Neuronal stem cell (in vitro differentiated cells): ENCODE data around the gene PTPN5.

Experiments
- DNase-seq: peaks from one replicate; pipeline ENCODE4 v3.0.0-alpha.2; 2013; ENCODE audit warnings: low spot score
- H2AFZ ChIP-seq: one replicate; pipeline ENCODE4 v1.6.1; 2013; ENCODE audit warnings: mild to moderate bottlenecking, low read length, inconsistent platforms
- H2AK5ac ChIP-seq: 2 replicates; pipeline ENCODE4 v1.6.1; 2013; ENCODE audit warnings: low read depth, mild to moderate bottlenecking, inconsistent platforms, low read length, moderate library complexity, mixed read lengths
- H2BK120ac ChIP-seq: 2 replicates; pipeline ENCODE4 v1.6.1; 2013; ENCODE audit warnings: low read depth, mild to moderate bottlenecking, inconsistent platforms, low read length, moderate library complexity, mixed read lengths
- H2BK12ac ChIP-seq: one replicate; pipeline ENCODE4 v1.6.1; 2013; ENCODE audit warnings: low read length, inconsistent platforms
- H2BK15ac ChIP-seq: 2 replicates; pipeline ENCODE4 v1.6.1; 2013; ENCODE audit warnings: mild to moderate bottlenecking, low read length, inconsistent platforms, mixed read lengths
- H2BK5ac ChIP-seq: one replicate; pipeline ENCODE4 v1.6.1; 2013; ENCODE audit warnings: inconsistent platforms, mild to moderate bottlenecking, low read length, moderate library complexity
- H3K14ac ChIP-seq: one replicate; pipeline ENCODE4 v1.6.1; 2013; ENCODE audit warnings: low read length, inconsistent platforms
- H3K18ac ChIP-seq: 2 replicates; pipeline ENCODE4 v1.6.1; 2013; ENCODE audit warnings: low read length, inconsistent platforms
- H3K23ac ChIP-seq: 2 replicates; pipeline ENCODE4 v1.6.1; 2013; ENCODE audit warnings: low read depth, mild to moderate bottlenecking, mixed read lengths, low read length, inconsistent platforms; ENCODE audit not compliant: poor library complexity
- H3K27ac ChIP-seq: replicated peaks from 3 replicates; pipeline ENCODE4 v1.5.1; 2013; ENCODE audit warnings: low read length, inconsistent platforms
- H3K27me3 ChIP-seq, 3 experiments: 2 replicates each; pipeline ENCODE4 v1.6.1; 2013; ENCODE audit warnings: low read length in 3 of 3, mild to moderate bottlenecking in 2 of 3, inconsistent platforms in 1 of 3, low read depth in 1 of 3, mixed read lengths in 1 of 3, moderate library complexity in 1 of 3; ENCODE audit not compliant: control insufficient read depth in 3 of 3, insufficient read depth in 3 of 3
- H3K36me3 ChIP-seq, 2 donors: replicated peaks in 1 of 2; 2 replicates each; pipeline ENCODE4 v1.6.1; 2013; ENCODE audit warnings: low read length in 2 of 2; ENCODE audit not compliant: control insufficient read depth in 2 of 2, insufficient read depth in 2 of 2
- H3K4ac ChIP-seq: 2 replicates; pipeline ENCODE4 v1.6.1; 2013; ENCODE audit warnings: inconsistent platforms, mild to moderate bottlenecking, low read length, moderate library complexity
- H3K4me1 ChIP-seq, 2 donors: 1 replicate in 1 of 2; 2 replicates in 1 of 2; pipeline ENCODE4 v1.6.1; 2013; ENCODE audit warnings: low read length in 2 of 2, low read depth in 1 of 2; ENCODE audit not compliant: control insufficient read depth in 2 of 2, insufficient read depth in 1 of 2
- H3K4me2 ChIP-seq: one replicate; pipeline ENCODE4 v1.6.1; 2013; ENCODE audit warnings: mild to moderate bottlenecking, low read length, inconsistent platforms; ENCODE audit not compliant: insufficient read depth, poor library complexity, severe bottlenecking
- H3K4me3 ChIP-seq, 2 donors: 2 replicates each; pipeline ENCODE4 v1.5.1; 2013; ENCODE audit warnings: low read length in 2 of 2, mild to moderate bottlenecking in 2 of 2, inconsistent platforms in 1 of 2, moderate library complexity in 1 of 2
- H3K79me1 ChIP-seq: one replicate; pipeline ENCODE4 v1.6.1; 2013; ENCODE audit warnings: low read depth, mild to moderate bottlenecking, inconsistent platforms, low read length, moderate library complexity
- H3K9ac ChIP-seq: one replicate; pipeline ENCODE4 v1.6.1; 2013; ENCODE audit warnings: mild to moderate bottlenecking, low read depth, low read length, inconsistent platforms; ENCODE audit not compliant: poor library complexity
- H3K9me3 ChIP-seq, 2 donors: replicated peaks in 1 of 2; 2 replicates each; pipeline versions ENCODE3 to v1.6.1; 2013; ENCODE audit warnings: low read length in 2 of 2, mild to moderate bottlenecking in 2 of 2, inconsistent platforms in 1 of 2, low read depth in 1 of 2, mixed read lengths in 1 of 2, moderate library complexity in 1 of 2; ENCODE audit not compliant: control insufficient read depth in 2 of 2, insufficient read depth in 1 of 2
- H4K8ac ChIP-seq: one replicate; pipeline ENCODE4 v1.6.1; 2013; ENCODE audit warnings: low read depth, mild to moderate bottlenecking, inconsistent platforms, low read length, moderate library complexity
- H4K91ac ChIP-seq: one replicate; pipeline ENCODE4 v1.6.1; 2013; ENCODE audit warnings: low read length, low read depth, mild to moderate bottlenecking, inconsistent platforms; ENCODE audit not compliant: poor library complexity
- WGBS, 2 donors: extraction: QIAGEN DNeasy Blood & Tissue Kit; methylation state at CpG; one replicate each; pipeline ENCODE4 v1.1.7; 2013; ENCODE audit warnings: missing lambda C conversion rate in 2 of 2, mixed read lengths in 1 of 2; ENCODE audit not compliant: insufficient read length in 2 of 2, insufficient replicate concordance in 1 of 2; ENCODE audit errors: extremely low coverage in 2 of 2; 5-methylcytosine and 5-hydroxymethylcytosine counted together

The PTPN5 gene

DNA sequence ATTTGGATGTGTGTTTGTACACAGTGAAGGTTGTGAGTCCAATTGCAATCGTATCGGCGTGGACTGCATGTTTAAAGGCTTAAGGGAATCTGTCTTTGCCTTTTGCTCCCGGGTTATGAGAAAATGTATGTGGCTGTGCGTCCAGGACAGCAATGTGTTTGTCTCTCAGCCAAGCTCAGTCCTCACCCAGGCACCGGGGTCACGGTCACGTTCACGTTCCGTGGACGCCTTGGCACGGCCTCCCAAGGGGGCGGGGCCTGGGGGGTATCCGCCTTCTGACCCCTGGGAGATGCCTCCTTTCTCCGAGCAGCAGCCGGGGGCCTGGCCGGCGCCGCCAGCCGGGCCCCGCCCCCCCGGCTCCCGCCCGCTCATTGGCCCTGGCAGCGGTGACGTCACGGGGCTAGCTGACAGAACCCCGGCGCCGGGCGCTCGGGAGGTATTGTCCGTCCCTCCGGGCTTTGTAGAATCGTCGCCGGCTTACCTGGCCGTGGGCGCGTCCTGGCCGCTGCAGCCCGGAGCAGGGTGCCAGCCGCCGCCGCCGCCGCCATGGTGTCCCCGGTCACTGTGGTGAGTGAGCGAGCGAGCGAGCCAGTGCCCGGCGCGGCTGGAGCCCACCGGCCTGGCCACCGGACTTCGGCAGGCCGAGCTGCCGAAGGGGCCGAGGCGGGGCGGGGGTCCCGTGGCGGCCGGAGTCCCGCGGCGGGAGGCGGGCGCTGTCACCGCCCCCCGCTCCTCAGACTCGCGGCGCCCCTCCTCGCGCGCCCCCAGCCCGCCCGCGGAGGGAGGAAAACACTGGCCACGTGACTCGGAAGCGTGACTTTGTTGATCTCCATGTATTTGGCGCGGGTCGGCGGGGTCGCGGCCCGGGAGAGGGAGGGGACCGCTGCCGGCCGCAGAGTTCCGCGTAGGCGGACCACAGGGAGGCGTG lies 93.0 kb downstream of the PTPN5 start, which contains the start of gene TMEM86A:
Gene TMEM86A (plus strand): TSS at position 439 of the 928 bp plus-strand sequence. CDS start 108 bp downstream, at position 547.
- H2AFZ ChIP-seq: peak within 1 kb of the TSS; percentile 99
- H3K23ac ChIP-seq: no peak within 1 kb of the TSS
- H2BK5ac ChIP-seq: peak within 1 kb of the TSS; percentile 40
- peak within 1 kb of the TSS; percentile 61 for H3K4me2 ChIP-seq
- no peak within 1 kb of the TSS for H3K4ac ChIP-seq
- H3K18ac ChIP-seq: peak within 1 kb of the TSS; percentile 67
- H2BK12ac ChIP-seq: no peak within 1 kb of the TSS
- H3K9me3 ChIP-seq: no peaks in the 10 kb centered on the region
- H3K27me3 ChIP-seq: peaks cover 0 to 27% (median 16%) of the 10 kb centered on the region in 3 experiments
- peak within 1 kb of the TSS; percentile 13 for H2AK5ac ChIP-seq
- H4K91ac ChIP-seq: no peak within 1 kb of the TSS
- no peak within 1 kb of the TSS for H2BK15ac ChIP-seq
- no peak within 1 kb of the TSS for H3K27ac ChIP-seq
- peak within 1 kb of the TSS; percentile 70 for H3K9ac ChIP-seq
- no peak within 1 kb of the TSS for H4K8ac ChIP-seq
- H3K79me1 ChIP-seq: no peaks in the 10 kb centered on the region
- H3K14ac ChIP-seq: no peak within 1 kb of the TSS
- H2BK120ac ChIP-seq: no peak within 1 kb of the TSS
- DNase-seq: peak; percentile 91
- peaks cover 0 to 2% of the 10 kb centered on the region in 2 donors for H3K36me3 ChIP-seq
- peak within 1 kb of the TSS; percentile 47 to 85 for H3K4me3 ChIP-seq
- H3K4me1 ChIP-seq: peaks cover 8% of the 10 kb centered on the region in 2 donors
- WGBS, 2 donors: no CpG with 5 or more reads among the region's 98 CpGs

DNA sequence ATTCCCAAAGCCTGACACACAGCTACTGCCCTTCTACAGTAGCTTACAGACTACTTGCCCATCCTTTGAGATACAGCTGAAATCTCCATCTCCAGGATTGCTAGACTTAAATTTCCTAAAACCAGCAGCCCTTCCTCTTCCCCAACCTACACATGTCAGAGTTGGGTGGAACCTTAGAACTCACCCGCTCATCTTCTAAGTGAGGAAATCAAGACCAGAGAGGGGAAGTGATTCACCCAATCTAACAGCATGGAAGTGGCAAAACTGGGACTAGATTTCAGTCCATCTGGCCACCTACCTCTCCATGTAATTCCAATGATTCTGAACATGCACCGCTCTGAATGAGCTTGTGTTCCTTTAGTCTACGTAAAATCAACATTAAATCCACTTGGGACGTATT lies 94.0 kb downstream of the PTPN5 start:
- Histone ChIP-seq H3K27ac (no peak overlapping the region), H3K9ac (no peak overlapping the region), H3K79me1 (no peaks in the 10 kb centered on the region), H3K18ac (no peak overlapping the region), H2AK5ac (no peak overlapping the region), H2BK12ac (no peak overlapping the region), H4K8ac (no peak overlapping the region), H3K36me3 (no peaks in the 10 kb centered on the region), H2BK15ac (no peak overlapping the region), H3K9me3 (no peaks in the 10 kb centered on the region), H2AFZ (no peak overlapping the region), H4K91ac (no peak overlapping the region), H3K4me3 (no peak overlapping the region), H3K14ac (no peak overlapping the region), H3K27me3 (peaks cover 0 to 27% (median 16%) of the 10 kb centered on the region in 3 experiments), H3K23ac (no peak overlapping the region), H3K4me2 (no peak overlapping the region), H3K4ac (no peak overlapping the region), H2BK5ac (no peak overlapping the region), H2BK120ac (no peak overlapping the region), H3K4me1 (peaks cover 8% of the 10 kb centered on the region in 2 donors)
- WGBS, 2 donors: no CpG with 5 or more reads among the region's 4 CpGs
- DNase-seq: no peak

DNA sequence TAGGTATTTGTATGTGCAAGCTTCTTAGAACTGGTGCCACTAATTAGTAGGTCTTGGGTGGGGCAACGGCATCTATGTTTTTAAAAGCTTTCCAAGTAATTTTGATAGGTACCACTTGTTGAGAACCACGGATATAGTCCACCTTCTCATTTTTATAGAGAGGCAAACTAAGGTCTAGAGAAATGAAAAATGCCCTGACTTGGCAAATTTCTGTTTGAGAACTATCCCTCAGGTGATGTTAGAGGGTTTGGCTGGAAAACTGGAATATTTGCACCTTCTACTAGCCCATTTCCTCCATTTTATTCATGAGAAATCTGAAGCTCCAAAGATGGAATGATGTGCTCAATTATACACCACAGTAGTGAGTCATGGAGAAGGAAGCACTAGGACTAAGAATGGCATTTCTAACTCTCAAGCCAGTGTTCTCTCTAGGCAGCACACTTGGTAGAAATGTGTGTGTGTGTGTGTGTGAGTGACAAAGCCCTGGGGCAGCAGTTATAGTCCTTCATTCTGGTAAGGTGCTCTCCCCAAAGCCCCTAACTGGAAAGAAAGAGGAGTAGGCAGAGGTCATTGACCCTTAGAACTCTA lies 94.9 kb downstream of the PTPN5 start:
- Histone ChIP-seq H3K9me3 (no peaks in the 10 kb centered on the region), H3K9ac (no peak overlapping the region), H4K8ac (no peak overlapping the region), H3K36me3 (no peaks in the 10 kb centered on the region), H3K4ac (no peak overlapping the region), H3K4me3 (no peak overlapping the region), H3K79me1 (no peaks in the 10 kb centered on the region), H3K4me2 (no peak overlapping the region), H3K27ac (no peak overlapping the region), H2AFZ (no peak overlapping the region), H3K27me3 (peaks cover 0 to 27% (median 16%) of the 10 kb centered on the region in 3 experiments), H2BK120ac (no peak overlapping the region), H2AK5ac (no peak overlapping the region), H2BK15ac (no peak overlapping the region), H3K23ac (no peak overlapping the region), H4K91ac (no peak overlapping the region), H3K14ac (no peak overlapping the region), H3K4me1 (peaks cover 8 to 9% of the 10 kb centered on the region in 2 donors), H3K18ac (no peak overlapping the region), H2BK12ac (no peak overlapping the region), H2BK5ac (no peak overlapping the region)
- no CpG with 5 or more reads among the region's 2 CpGs for WGBS, 2 donors
- no peak for DNase-seq
